ENCODE results near the gene LYPD1. TPM values are rescaled to one million over a fixed set of nuclear protein-coding genes. Genes with fewer than 3 reads are reported as not detected.

Gene LYPD1, protein sequence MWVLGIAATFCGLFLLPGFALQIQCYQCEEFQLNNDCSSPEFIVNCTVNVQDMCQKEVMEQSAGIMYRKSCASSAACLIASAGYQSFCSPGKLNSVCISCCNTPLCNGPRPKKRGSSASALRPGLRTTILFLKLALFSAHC
- 1.2 TPM for total RNA-seq
- long read RNA-seq, partial matches to known transcripts: 0 of 2 reads
- long read RNA-seq, other reads (novel, unspliced or antisense): 0 of 2 reads

DNA sequence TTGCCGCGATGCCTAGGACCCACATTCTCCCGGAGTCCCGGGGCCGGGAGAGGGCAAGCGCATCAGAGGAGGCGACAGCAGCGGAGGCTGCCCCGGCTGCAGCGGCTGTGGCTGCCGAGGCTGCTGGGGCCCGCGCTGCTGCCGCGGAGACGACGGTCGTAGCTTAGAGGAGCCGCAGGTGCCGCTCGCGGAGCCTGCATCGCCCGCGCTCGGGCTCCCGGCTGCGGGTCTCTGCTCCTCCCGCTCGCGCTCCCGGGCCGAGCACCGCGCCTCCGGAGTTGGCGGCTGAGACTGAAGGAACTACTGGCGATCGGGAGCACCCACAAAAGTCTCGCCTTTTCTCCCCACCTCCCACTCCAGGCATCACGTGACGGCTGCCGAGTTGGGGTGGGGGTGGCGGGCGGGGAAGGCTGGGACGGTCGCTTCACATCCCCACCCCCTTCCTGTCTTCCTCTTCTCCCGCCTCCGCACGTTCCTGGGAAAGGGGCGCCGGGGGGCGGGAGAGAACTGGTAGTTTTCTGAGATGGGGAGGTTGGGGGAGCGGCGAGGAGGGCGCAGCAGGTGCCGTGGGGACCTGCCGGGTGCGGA lies at the start of gene LYPD1:
Gene LYPD1 (minus strand): TSS at position 298 of the 588 bp plus-strand sequence. CDS start 273 bp downstream, at position 25.
- Histone ChIP-seq H3K9me3 (no peaks in the 10 kb centered on the region), H3K4me1 (peaks cover 26% of the 10 kb centered on the region), H3K27ac (no peak within 1 kb of the TSS), H3K27me3 (peaks cover 51% of the 10 kb centered on the region), H3K4me3 (peak within 1 kb of the TSS; percentile 46), H3K36me3 (no peaks in the 10 kb centered on the region)
- ATAC-seq: peak; percentile 49
- intact Hi-C loops (cut with DNase I): no loop called here
- peak; percentile 60 for DNase-seq
- TF ChIP-seq, protein P1, sequence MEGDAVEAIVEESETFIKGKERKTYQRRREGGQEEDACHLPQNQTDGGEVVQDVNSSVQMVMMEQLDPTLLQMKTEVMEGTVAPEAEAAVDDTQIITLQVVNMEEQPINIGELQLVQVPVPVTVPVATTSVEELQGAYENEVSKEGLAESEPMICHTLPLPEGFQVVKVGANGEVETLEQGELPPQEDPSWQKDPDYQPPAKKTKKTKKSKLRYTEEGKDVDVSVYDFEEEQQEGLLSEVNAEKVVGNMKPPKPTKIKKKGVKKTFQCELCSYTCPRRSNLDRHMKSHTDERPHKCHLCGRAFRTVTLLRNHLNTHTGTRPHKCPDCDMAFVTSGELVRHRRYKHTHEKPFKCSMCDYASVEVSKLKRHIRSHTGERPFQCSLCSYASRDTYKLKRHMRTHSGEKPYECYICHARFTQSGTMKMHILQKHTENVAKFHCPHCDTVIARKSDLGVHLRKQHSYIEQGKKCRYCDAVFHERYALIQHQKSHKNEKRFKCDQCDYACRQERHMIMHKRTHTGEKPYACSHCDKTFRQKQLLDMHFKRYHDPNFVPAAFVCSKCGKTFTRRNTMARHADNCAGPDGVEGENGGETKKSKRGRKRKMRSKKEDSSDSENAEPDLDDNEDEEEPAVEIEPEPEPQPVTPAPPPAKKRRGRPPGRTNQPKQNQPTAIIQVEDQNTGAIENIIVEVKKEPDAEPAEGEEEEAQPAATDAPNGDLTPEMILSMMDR (IDR thresholded peaks at IDR 0.05): no peak

GRCh38 chr2:132719480-132719879 lies 49.5 kb upstream of the LYPD1 start:
- H3K4me1 ChIP-seq: no peaks in the 10 kb centered on the region
- H3K9me3 ChIP-seq: no peaks in the 10 kb centered on the region
- no peak overlapping the region for H3K4me3 ChIP-seq
- TF ChIP-seq, protein P1 (IDR thresholded peaks at IDR 0.05): no peak
- intact Hi-C loops (cut with DNase I): no loop called here
- H3K36me3 ChIP-seq: no peaks in the 10 kb centered on the region
- DNase-seq (no peak), ATAC-seq (no peak)
- H3K27ac ChIP-seq: no peak overlapping the region
- no peaks in the 10 kb centered on the region for H3K27me3 ChIP-seq

DNA sequence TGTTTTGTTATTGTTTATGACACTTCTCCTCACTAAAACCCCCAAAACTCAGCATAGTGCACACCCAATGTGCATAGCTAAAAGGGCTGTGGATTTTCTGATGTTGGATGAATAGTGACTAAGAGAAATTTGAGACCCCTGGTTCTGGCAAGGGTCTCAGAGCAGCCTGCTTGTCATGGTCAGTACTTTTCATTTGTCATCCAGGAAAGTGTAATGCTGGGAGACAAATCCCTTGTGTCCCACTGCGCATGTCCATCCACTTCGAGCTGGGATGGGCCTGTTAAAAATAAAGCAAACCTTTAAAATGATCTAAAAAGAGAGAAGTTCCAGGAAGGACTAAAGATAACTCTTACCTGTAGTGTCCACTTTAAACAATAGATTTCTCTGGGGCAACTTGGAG lies 46.9 kb upstream of the LYPD1 start:
- TF ChIP-seq, protein P1 (IDR thresholded peaks at IDR 0.05): no peak
- no peaks in the 10 kb centered on the region for H3K4me1 ChIP-seq
- intact Hi-C loops (cut with DNase I): no loop called here
- no peaks in the 10 kb centered on the region for H3K9me3 ChIP-seq
- no peak for ATAC-seq
- H3K27ac ChIP-seq: no peak overlapping the region
- H3K36me3 ChIP-seq: no peaks in the 10 kb centered on the region
- H3K4me3 ChIP-seq: no peak overlapping the region
- H3K27me3 ChIP-seq: no peaks in the 10 kb centered on the region
- DNase-seq: no peak

GRCh38 chr2:132715386-132716351 lies 45.7 kb upstream of the LYPD1 start:
- no peaks in the 10 kb centered on the region for H3K9me3 ChIP-seq
- ATAC-seq: no peak
- no peaks in the 10 kb centered on the region for H3K36me3 ChIP-seq
- TF ChIP-seq, protein P1 (IDR thresholded peaks at IDR 0.05): no peak
- H3K4me3 ChIP-seq: no peak overlapping the region
- intact Hi-C loops (cut with DNase I): no loop called here
- no peak overlapping the region for H3K27ac ChIP-seq
- H3K4me1 ChIP-seq: no peaks in the 10 kb centered on the region
- no peak for DNase-seq
- no peaks in the 10 kb centered on the region for H3K27me3 ChIP-seq

GRCh38 chr2:132703396-132703795 lies 33.4 kb upstream of the LYPD1 start:
- H3K4me3 ChIP-seq: no peak overlapping the region
- H3K4me1 ChIP-seq: no peaks in the 10 kb centered on the region
- H3K27ac ChIP-seq: no peak overlapping the region
- H3K9me3 ChIP-seq: no peaks in the 10 kb centered on the region
- TF ChIP-seq, protein P1 (IDR thresholded peaks at IDR 0.05): no peak
- no peaks in the 10 kb centered on the region for H3K36me3 ChIP-seq
- DNase-seq (no peak), ATAC-seq (no peak)
- H3K27me3 ChIP-seq: no peaks in the 10 kb centered on the region
- intact Hi-C loops (cut with DNase I): no loop called here

All from upper lobe of right lung (tissue), 1 donor.